RWPE2 (cell line): ENCODE measurements around the gene MYDGF.

ENCODE experiments used
- ATAC-seq: fragments of 200-7000 bp; cut with Tn5 transposase; 3 replicates; pipeline ENCODE4 v1.9.1; 2021; ENCODE audit warnings: low read depth
- DNase-seq: peaks from one replicate; pipeline ENCODE4 v3.0.0-alpha.2; 2020; ENCODE audit warnings: low spot score
- H3K27ac ChIP-seq: fragments of 450-650 bp; 2 replicates; pipeline ENCODE4 v1.5.1; 2017; ENCODE audit warnings: mild to moderate bottlenecking; ENCODE audit not compliant: poor library complexity, severe bottlenecking
- H3K27me3 ChIP-seq: fragments of 250-450 bp; sonication (Bioruptor Pico); 2 replicates; pipeline ENCODE4 v1.5.1; 2021; ENCODE audit warnings: mild to moderate bottlenecking, moderate library complexity; ENCODE audit not compliant: insufficient read depth, poor library complexity, severe bottlenecking
- H3K36me3 ChIP-seq: fragments of 250-450 bp; sonication (Bioruptor Pico); 2 replicates; pipeline ENCODE4 v1.5.1; 2020; ENCODE audit warnings: low read depth, mild to moderate bottlenecking, moderate library complexity
- H3K4me1 ChIP-seq: fragments of 250-450 bp; sonication (Bioruptor Pico); 2 replicates; pipeline ENCODE4 v1.5.1; 2021; ENCODE audit warnings: mild to moderate bottlenecking, moderate library complexity; ENCODE audit not compliant: insufficient read depth, poor library complexity, severe bottlenecking
- H3K4me3 ChIP-seq: fragments of 250-450 bp; sonication (Bioruptor Pico); 2 replicates; pipeline ENCODE4 v1.5.1; 2021; ENCODE audit warnings: mild to moderate bottlenecking, moderate library complexity; ENCODE audit not compliant: severe bottlenecking
- H3K9me3 ChIP-seq: fragments of 250-450 bp; sonication (Bioruptor Pico); 2 replicates; pipeline ENCODE4 v1.5.1; 2021; ENCODE audit warnings: mild to moderate bottlenecking, moderate library complexity; ENCODE audit not compliant: severe bottlenecking
- CTCF ChIP-seq: fragments of 450-650 bp; IDR thresholded peaks from one replicate; pipeline ENCODE4 v1.5.1; 2017; ENCODE audit warnings: mild to moderate bottlenecking, moderate library complexity; ENCODE audit not compliant: poor library complexity, severe bottlenecking

The MYDGF gene

GRCh38 chr19:4664642-4665041 lies 5.5 kb downstream of the MYDGF start:
- no peak for ATAC-seq
- no peak overlapping the region for H3K4me3 ChIP-seq
- peaks cover 72% of the 10 kb centered on the region for H3K36me3 ChIP-seq

GRCh38 chr19:4662812-4663211 lies 7.3 kb downstream of the MYDGF start:
- Histone ChIP-seq H3K36me3 (peaks cover 71% of the 10 kb centered on the region), H3K4me3 (no peak overlapping the region), H3K4me1 (no peaks in the 10 kb centered on the region), H3K27ac (no peak overlapping the region), H3K27me3 (no peaks in the 10 kb centered on the region), H3K9me3 (no peaks in the 10 kb centered on the region)
- ATAC-seq: no peak
- DNase-seq: no peak
- TF ChIP-seq CTCF: no peak

More at GRCh38 chr19:4664642-4665041, 5.5 kb downstream of the MYDGF start:
- Histone ChIP-seq H3K4me1 (peaks cover 10% of the 10 kb centered on the region), H3K27ac (no peak overlapping the region), H3K9me3 (no peaks in the 10 kb centered on the region), H3K27me3 (no peaks in the 10 kb centered on the region)
- no peak for TF ChIP-seq CTCF
- DNase-seq: no peak

- no peak for TF ChIP-seq CTCF
- ATAC-seq: no peak
- Histone ChIP-seq H3K36me3 (peaks cover 65% of the 10 kb centered on the region), H3K27me3 (no peaks in the 10 kb centered on the region), H3K4me1 (no peaks in the 10 kb centered on the region), H3K27ac (no peak overlapping the region), H3K4me3 (no peak overlapping the region), H3K9me3 (no peaks in the 10 kb centered on the region)
- no peak for DNase-seq
Measured at GRCh38 chr19:4662020-4662695, 8.0 kb downstream of the MYDGF start.

GRCh38 chr19:4660993-4661392 lies 9.1 kb downstream of the MYDGF start:
- no peak overlapping the region for H3K4me3 ChIP-seq
- H3K27me3 ChIP-seq: no peaks in the 10 kb centered on the region
- no peak for TF ChIP-seq CTCF
- peaks cover 58% of the 10 kb centered on the region for H3K36me3 ChIP-seq
- no peak for DNase-seq
- no peaks in the 10 kb centered on the region for H3K9me3 ChIP-seq
- H3K4me1 ChIP-seq: no peaks in the 10 kb centered on the region
- no peak overlapping the region for H3K27ac ChIP-seq
- no peak for ATAC-seq

- Histone ChIP-seq H3K9me3 (no peaks in the 10 kb centered on the region), H3K4me3 (no peak overlapping the region), H3K27me3 (no peaks in the 10 kb centered on the region), H3K27ac (no peak overlapping the region), H3K4me1 (no peaks in the 10 kb centered on the region), H3K36me3 (peaks cover 57% of the 10 kb centered on the region)
- TF ChIP-seq CTCF: peak; percentile 15
- ATAC-seq (no peak), DNase-seq (no peak)
Measured at GRCh38 chr19:4660181-4660791, 9.9 kb downstream of the MYDGF start.
